Ecto neural progenitor cell (in vitro differentiated cells): ENCODE results near the gene ALPP.
"Not testable (repeated sequence)": the region's sequence is repeated elsewhere in the genome, so short reads cannot be mapped to it uniquely, and the experiment has no call there.

Source experiments
- DNase-seq: peaks from one replicate; pipeline ENCODE4 v3.0.0-alpha.2; 2018; ENCODE audit warnings: low spot score

Gene ALPP

DNA sequence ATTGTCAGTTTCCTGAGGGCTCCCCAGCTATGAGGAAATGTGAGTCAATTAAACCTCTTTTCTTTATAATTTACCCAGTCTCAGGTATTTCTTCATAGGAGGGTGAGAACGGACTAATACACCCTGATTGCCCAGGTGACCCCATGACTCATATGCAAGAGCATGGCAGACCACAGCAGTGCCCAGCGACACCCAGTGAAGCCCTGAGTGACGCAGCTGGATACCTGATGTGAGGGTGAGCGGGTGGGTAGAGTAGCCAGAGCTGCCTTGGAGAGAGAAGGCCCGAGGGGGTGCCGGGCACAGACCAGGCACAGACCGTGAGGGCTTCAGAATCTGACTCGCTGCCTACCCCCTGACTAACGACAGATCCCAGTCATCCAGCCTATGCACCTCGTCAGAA, 43.5 kb downstream of the ALPP start:
- no peak for DNase-seq

DNA sequence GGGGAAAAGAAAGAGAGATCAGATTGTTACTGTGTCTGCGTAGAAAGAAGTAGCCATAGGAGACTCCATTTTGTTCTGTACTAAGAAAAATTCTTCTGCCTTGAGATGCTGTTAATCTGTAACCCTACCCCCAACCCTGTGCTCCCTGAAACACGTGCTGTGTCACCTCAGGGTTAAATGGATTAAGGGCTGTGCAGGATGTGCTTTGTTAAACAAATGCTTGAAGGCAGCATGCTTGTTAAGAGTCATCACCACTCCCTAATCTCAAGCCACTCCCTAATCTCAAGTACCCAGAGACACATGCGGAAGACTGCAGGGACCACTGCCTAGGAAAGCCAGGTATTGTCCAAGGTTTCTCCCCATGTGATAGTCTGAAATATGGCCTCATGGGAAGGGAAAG, 44.4 kb downstream of the ALPP start:
- DNase-seq, result not testable (repeated sequence)

DNA sequence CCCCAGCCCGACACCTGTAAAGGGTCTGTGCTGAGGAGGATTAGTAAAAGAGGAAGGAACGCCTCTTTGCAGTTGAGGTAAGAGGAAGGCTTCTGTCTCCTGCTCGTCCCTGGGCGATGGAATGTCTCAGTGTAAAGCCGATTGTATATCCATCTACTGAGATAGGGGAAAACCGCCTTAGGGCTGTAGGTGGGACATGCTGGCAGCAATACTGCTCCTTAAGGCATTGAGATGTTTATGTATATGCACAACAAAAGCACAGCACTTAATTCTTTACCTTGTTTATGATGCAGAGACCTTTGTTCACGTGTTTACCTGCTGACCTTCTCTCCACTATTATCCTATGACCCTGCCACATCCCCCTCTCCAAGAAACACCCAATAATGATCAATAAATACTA, 44.9 kb downstream of the ALPP start:
- not testable (repeated sequence) for DNase-seq

DNA sequence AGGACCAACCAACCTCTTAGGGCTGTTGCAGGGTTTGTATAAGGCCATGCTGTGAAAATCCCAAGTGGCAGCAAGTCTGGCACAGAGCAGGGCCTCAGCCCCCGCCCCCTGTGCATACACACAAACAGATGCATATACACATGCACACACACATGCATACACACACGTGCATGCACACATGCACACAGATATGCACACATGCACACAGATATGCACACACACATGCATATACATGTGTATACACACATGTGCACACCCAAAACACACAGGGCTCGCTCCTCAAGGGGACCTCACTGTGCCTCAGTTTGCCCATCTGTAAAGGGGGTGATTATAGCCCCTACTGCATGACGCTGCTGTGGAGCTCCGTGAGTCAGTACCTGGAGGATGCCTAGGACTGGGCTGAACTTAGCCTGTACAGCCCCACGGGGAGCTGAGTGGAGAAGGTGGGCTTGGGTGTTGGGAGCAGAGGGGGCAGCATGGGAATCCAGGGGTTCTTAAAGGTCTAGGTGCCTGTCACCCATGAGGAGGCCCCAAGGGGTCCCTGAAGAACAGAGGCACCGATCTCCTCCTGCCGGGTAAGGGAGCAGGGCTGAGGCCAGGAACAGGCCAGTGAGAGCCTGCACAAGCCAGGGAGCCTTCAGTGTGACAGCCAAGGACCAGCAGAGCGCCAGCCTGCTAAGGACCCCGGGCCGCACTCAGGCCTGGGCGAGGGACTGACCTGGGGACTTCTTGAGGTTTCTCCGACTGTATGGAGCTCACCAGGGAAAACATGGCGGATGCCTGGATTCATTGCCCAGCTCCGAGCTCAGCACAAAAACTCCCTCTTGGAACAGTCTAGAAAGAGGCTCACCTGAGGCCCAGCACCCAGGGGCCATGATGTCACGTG, 53.4 kb downstream of the ALPP start:
- DNase-seq, result no peak
